GM23338 (cell line): ENCODE data around the gene DDB1. TPM values are rescaled to one million over a fixed set of nuclear protein-coding genes. Genes with fewer than 3 reads are reported as not detected.

Source experiments
- ATAC-seq: fragments of 200-7000 bp; cut with Tn5 transposase; 3 replicates; pipeline ENCODE4 v1.9.1; 2020
- DNase-seq: peaks from one replicate; pipeline ENCODE4 v3.0.0-alpha.2; 2015; ENCODE audit warnings: low spot score
- H2AFZ ChIP-seq: fragments of 200-600 bp; sonication (generic); 2 replicates; pipeline ENCODE4 v1.8.0; 2016; ENCODE audit warnings: antibody characterized with exemption, mild to moderate bottlenecking, moderate library complexity
- H3F3A ChIP-seq: fragments of 200-600 bp; sonication (generic); replicated peaks from 2 replicates; pipeline ENCODE4 v1.8.0; 2017; ENCODE audit warnings: antibody characterized with exemption, mixed run types, low read depth
- H3K27ac ChIP-seq: fragments of 200-600 bp; sonication (generic); 2 replicates; pipeline ENCODE4 v1.6.1; 2016; ENCODE audit warnings: low read depth
- H3K27me3 ChIP-seq: fragments of 200-600 bp; sonication (generic); 2 replicates; pipeline ENCODE4 v1.8.0; 2016; ENCODE audit warnings: mild to moderate bottlenecking, mixed run types, moderate library complexity; ENCODE audit not compliant: insufficient read depth
- H3K36me3 ChIP-seq: fragments of 200-600 bp; sonication (generic); 2 replicates; pipeline ENCODE4 v1.8.0; 2016; ENCODE audit warnings: mild to moderate bottlenecking; ENCODE audit not compliant: insufficient read depth
- H3K4me1 ChIP-seq: fragments of 200-600 bp; sonication (generic); 2 replicates; pipeline ENCODE4 v1.8.0; 2016; ENCODE audit warnings: mild to moderate bottlenecking, moderate library complexity; ENCODE audit not compliant: insufficient read depth
- H3K4me2 ChIP-seq: fragments of 200-600 bp; sonication (generic); 2 replicates; pipeline ENCODE4 v1.7.1; 2017; ENCODE audit warnings: mixed run types
- H3K4me3 ChIP-seq: fragments of 200-600 bp; sonication (generic); 2 replicates; pipeline ENCODE4 v1.6.1; 2016; ENCODE audit warnings: mixed run types
- H3K79me2 ChIP-seq: fragments of 200-600 bp; sonication (generic); replicated peaks from 2 replicates; pipeline ENCODE4 v1.8.0; 2017; ENCODE audit warnings: mild to moderate bottlenecking; ENCODE audit not compliant: insufficient read depth
- H3K9me2 ChIP-seq: fragments of 200-600 bp; sonication (generic); 2 replicates; pipeline ENCODE4 v1.8.0; 2017; ENCODE audit not compliant: insufficient read depth
- H4K20me1 ChIP-seq: fragments of 200-600 bp; sonication (generic); replicated peaks from 2 replicates; pipeline ENCODE4 v1.8.0; 2017; ENCODE audit warnings: mild to moderate bottlenecking; ENCODE audit not compliant: insufficient read depth
- H3K27ac Mint-ChIP-seq: 2 replicates; pipeline ENCODE4 v1.8.0; 2020; ENCODE audit warnings: inconsistent platforms, mild to moderate bottlenecking, moderate library complexity, mixed read lengths
- H3K27me3 Mint-ChIP-seq: 3 replicates; pipeline ENCODE4 v1.8.0; 2022; ENCODE audit warnings: low read depth, mild to moderate bottlenecking, moderate library complexity, mixed read lengths, inconsistent platforms; ENCODE audit not compliant: insufficient read depth, poor library complexity
- H3K36me3 Mint-ChIP-seq: 3 replicates; pipeline ENCODE4 v1.8.0; 2021; ENCODE audit warnings: low read depth, mild to moderate bottlenecking, inconsistent platforms, moderate library complexity, mixed read lengths
- H3K4me1 Mint-ChIP-seq: 3 replicates; pipeline ENCODE4 v1.8.0; 2020; ENCODE audit warnings: mild to moderate bottlenecking, inconsistent platforms, mixed read lengths
- H3K4me3 Mint-ChIP-seq: 3 replicates; pipeline ENCODE4 v1.8.0; 2021; ENCODE audit warnings: moderate library complexity, mild to moderate bottlenecking, inconsistent platforms, mixed read lengths
- H3K9me3 Mint-ChIP-seq: 3 replicates; pipeline ENCODE4 v1.8.0; 2020; ENCODE audit warnings: moderate library complexity, mild to moderate bottlenecking, inconsistent platforms, mixed read lengths
- CREB1 ChIP-seq: fragments of 250-450 bp; sonication (Bioruptor Pico); IDR thresholded peaks from 2 replicates; pipeline ENCODE4 v1.5.0; 2020; ENCODE audit warnings: low read depth, mild to moderate bottlenecking, moderate library complexity
- CTCF ChIP-seq, 2 experiments: fragments of 200-600 bp in 1 of 2; sonication (generic) in 1 of 2; conservative IDR thresholded peaks; 2 replicates each; pipeline versions ENCODE4 v1.5.1 to v1.6.1; 2016 to 2017; ENCODE audit warnings: antibody characterized with exemption in 2 of 2, low read depth in 2 of 2, mild to moderate bottlenecking in 2 of 2, moderate library complexity in 1 of 2
- ETS1 ChIP-seq: IDR thresholded peaks from 2 replicates; pipeline ENCODE4 v1.6.1; 2016; ENCODE audit warnings: antibody characterized with exemption
- EZH2 ChIP-seq: fragments of 200-600 bp; sonication (generic); IDR thresholded peaks from one replicate; pipeline ENCODE4 v1.8.0; 2017; ENCODE audit warnings: antibody characterized with exemption, mild to moderate bottlenecking, low read depth; ENCODE audit not compliant: unreplicated experiment
- EZH2phosphoT487 ChIP-seq: fragments of 200-600 bp; sonication (generic); IDR thresholded peaks from one replicate; pipeline ENCODE4 v1.8.1; 2018; ENCODE audit warnings: antibody characterized with exemption; ENCODE audit not compliant: unreplicated experiment
- JUNB ChIP-seq: IDR thresholded peaks from one replicate; pipeline ENCODE4 v1.6.1; 2016; ENCODE audit warnings: antibody characterized with exemption; ENCODE audit not compliant: unreplicated experiment
- NANOG ChIP-seq: IDR thresholded peaks from 2 replicates; pipeline ENCODE4 v1.6.1; 2016; ENCODE audit warnings: antibody characterized with exemption, borderline replicate concordance
- POLR2AphosphoS5 ChIP-seq: IDR thresholded peaks from 2 replicates; pipeline ENCODE4 v1.6.1; 2016; ENCODE audit warnings: antibody characterized with exemption, low read depth
- REST ChIP-seq: IDR thresholded peaks from one replicate; pipeline ENCODE4 v1.6.1; 2018; ENCODE audit warnings: antibody characterized with exemption; ENCODE audit not compliant: unreplicated experiment
- STAT1 ChIP-seq: IDR thresholded peaks from one replicate; pipeline ENCODE4 v1.6.1; 2016; ENCODE audit warnings: antibody characterized with exemption; ENCODE audit not compliant: unreplicated experiment
- ZNF114 ChIP-seq: fragments of 250-450 bp; sonication (Bioruptor Pico); IDR thresholded peaks from 2 replicates; pipeline ENCODE4 v1.5.0; 2020; ENCODE audit warnings: mild to moderate bottlenecking, moderate library complexity
- ZNF331 ChIP-seq: fragments of 250-450 bp; sonication (Bioruptor Pico); IDR thresholded peaks from 2 replicates; pipeline ENCODE4 v1.5.0; 2020; ENCODE audit warnings: low read depth, mild to moderate bottlenecking, moderate library complexity
- ZNF462 ChIP-seq: fragments of 250-450 bp; sonication (Bioruptor Pico); IDR thresholded peaks from 2 replicates; pipeline ENCODE4 v1.5.0; 2020; ENCODE audit warnings: mild to moderate bottlenecking, moderate library complexity
- polyA plus RNA-seq: library from polyadenylated mRNA; unstranded; fragments of >200 nt; fragmentation: Nextera tagmentation; extraction: Ambion mirVana; gene quantifications from 2 replicates; pipeline ENCODE4 v1.2.1, GENCODE V29; 2016
- total RNA-seq: library from RNA; depleted of rRNA; stranded (reverse); fragments of >200 nt; shearing (Covaris generic); gene quantifications from 2 replicates; pipeline ENCODE4 v1.2.3, GENCODE V29; 2014

The DDB1 gene
- total and polyA plus RNA-seq, 2 experiments from 2014 or later = 102 to 282 TPM

GRCh38 chr11:61264795-61265194 lies 68.1 kb downstream of the DDB1 start:
- H3K36me3 Mint-ChIP-seq = peaks cover 3% of the 10 kb centered on the region; the same call in 1 of the 3 replicates
- H4K20me1 ChIP-seq = 0 out of 2 replicates have a peak, but pooled peaks cover 4% of the 10 kb centered on the region
- peaks cover 2% of the 10 kb centered on the region for H3K27me3 Mint-ChIP-seq
- no peak overlapping the region for H3K27ac Mint-ChIP-seq
- no peaks in the 10 kb centered on the region for H3K79me2 ChIP-seq
- H3K4me1 Mint-ChIP-seq = no peaks in the 10 kb centered on the region
- no peak overlapping the region for H2AFZ ChIP-seq
- no peaks in the 10 kb centered on the region for H3K9me2 ChIP-seq
- H3K4me1 ChIP-seq = no peaks in the 10 kb centered on the region
- H3K4me3 Mint-ChIP-seq = no peak overlapping the region
- H3F3A ChIP-seq = no peaks in the 10 kb centered on the region
- no peaks in the 10 kb centered on the region for H3K27me3 ChIP-seq
- no peaks in the 10 kb centered on the region for H3K36me3 ChIP-seq
- H3K4me3 ChIP-seq = no peak overlapping the region
- no peak for TF ChIP-seq REST
- TF ChIP-seq NANOG = no peak
- TF ChIP-seq JUNB = no peak
- TF ChIP-seq EZH2 = no peak
- no peak for TF ChIP-seq ZNF462 (CRISPR knock-in tag)
- TF ChIP-seq CREB1 (CRISPR knock-in tag) = no peak
- TF ChIP-seq POLR2AphosphoS5 = no peak
- no peak for TF ChIP-seq ETS1
- TF ChIP-seq EZH2phosphoT487 = no peak
- TF ChIP-seq CTCF (conservative IDR thresholded peaks at IDR 0.05; ENCODE audit: low read depth in 2 of 2) = no peak
- no peak for TF ChIP-seq ZNF114 (CRISPR knock-in tag)
- no peak for TF ChIP-seq STAT1
- no peak for TF ChIP-seq ZNF331 (CRISPR knock-in tag)
- H3K9me3 Mint-ChIP-seq = no peaks in the 10 kb centered on the region
- H3K4me2 ChIP-seq = no peak overlapping the region
- ATAC-seq = no peak
- no peak overlapping the region for H3K27ac ChIP-seq
- no peak for DNase-seq
